ENCODE data around the gene PARVB. TPM values are rescaled to one million over a fixed set of nuclear protein-coding genes. Genes with fewer than 3 reads are reported as not detected.

PARVB gene
- total RNA-seq, 1 donor from 2014 or later = 49.3 TPM

DNA sequence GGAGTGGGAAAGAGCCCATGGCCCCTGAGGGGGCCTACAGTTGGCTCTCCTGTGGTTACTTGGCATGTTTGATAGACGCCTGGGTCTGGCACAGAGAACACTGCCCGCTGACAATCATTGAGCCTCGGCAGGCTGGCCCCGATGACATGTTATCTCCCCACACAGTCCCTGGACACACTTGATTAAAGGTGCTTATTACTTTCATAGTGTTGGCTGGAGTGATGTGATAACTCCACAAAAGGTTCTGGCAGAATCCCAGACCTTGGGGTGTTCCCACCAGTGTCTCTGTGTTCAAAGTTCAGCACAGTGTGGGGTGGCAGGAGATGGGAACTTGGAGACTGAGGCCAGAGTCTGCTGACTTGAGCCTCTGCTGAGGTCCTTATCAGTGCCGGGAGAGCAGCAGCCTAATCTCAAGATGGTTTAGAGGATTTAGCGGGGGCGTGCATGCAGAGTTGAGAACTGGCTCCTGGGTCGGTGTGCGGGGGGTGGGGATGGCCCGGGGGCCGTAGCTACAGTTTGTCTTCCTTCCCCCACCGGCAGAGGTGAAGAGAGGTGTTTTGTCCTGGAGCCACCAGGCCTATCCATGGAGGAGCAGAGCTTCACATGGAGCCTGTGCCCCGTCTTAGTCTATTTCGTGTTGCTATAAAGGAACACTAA lies 22.5 kb downstream of the PARVB start:
- no peak overlapping the region for H3K4me3 ChIP-seq
- intact Hi-C loops (cut with DNase I) = no loop called here
- DNase-seq (no peak), ATAC-seq (peak; percentile 24)
- H3K9me3 ChIP-seq = no peaks in the 10 kb centered on the region
- H3K27me3 ChIP-seq = no peaks in the 10 kb centered on the region
- H3K36me3 ChIP-seq = no peaks in the 10 kb centered on the region
- TF ChIP-seq, protein P1, sequence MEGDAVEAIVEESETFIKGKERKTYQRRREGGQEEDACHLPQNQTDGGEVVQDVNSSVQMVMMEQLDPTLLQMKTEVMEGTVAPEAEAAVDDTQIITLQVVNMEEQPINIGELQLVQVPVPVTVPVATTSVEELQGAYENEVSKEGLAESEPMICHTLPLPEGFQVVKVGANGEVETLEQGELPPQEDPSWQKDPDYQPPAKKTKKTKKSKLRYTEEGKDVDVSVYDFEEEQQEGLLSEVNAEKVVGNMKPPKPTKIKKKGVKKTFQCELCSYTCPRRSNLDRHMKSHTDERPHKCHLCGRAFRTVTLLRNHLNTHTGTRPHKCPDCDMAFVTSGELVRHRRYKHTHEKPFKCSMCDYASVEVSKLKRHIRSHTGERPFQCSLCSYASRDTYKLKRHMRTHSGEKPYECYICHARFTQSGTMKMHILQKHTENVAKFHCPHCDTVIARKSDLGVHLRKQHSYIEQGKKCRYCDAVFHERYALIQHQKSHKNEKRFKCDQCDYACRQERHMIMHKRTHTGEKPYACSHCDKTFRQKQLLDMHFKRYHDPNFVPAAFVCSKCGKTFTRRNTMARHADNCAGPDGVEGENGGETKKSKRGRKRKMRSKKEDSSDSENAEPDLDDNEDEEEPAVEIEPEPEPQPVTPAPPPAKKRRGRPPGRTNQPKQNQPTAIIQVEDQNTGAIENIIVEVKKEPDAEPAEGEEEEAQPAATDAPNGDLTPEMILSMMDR (IDR thresholded peaks at IDR 0.05) = no peak
- H3K27ac ChIP-seq = no peak overlapping the region
- H3K4me1 ChIP-seq = no peaks in the 10 kb centered on the region

DNA sequence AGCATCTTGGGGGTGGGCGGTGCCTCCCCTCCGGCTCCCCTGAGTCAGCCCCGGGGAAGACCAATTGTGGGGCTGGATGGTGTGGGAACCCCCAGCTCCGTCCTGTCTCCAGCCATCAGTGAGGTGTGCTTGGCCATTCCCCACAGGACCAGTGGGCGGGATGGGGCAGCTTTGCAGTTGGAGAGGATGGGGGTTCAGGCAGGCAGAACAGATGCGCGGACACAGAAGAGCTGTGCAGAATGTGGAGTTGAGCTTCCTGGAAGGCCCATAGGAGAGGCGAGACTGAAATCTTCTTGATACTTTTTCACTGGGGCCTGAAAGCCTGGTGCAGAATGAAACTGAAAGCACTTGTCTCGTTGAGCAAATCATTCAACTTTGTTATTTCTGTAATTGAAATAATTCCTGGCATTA lies 23.8 kb downstream of the PARVB start:
- TF ChIP-seq, protein P1 (IDR thresholded peaks at IDR 0.05) = no peak
- intact Hi-C loops (cut with DNase I) = no loop called here
- Histone ChIP-seq H3K36me3 (no peaks in the 10 kb centered on the region), H3K9me3 (no peaks in the 10 kb centered on the region), H3K27ac (no peak overlapping the region), H3K4me1 (no peaks in the 10 kb centered on the region), H3K27me3 (no peaks in the 10 kb centered on the region), H3K4me3 (no peak overlapping the region)
- DNase-seq (no peak), ATAC-seq (no peak)

DNA sequence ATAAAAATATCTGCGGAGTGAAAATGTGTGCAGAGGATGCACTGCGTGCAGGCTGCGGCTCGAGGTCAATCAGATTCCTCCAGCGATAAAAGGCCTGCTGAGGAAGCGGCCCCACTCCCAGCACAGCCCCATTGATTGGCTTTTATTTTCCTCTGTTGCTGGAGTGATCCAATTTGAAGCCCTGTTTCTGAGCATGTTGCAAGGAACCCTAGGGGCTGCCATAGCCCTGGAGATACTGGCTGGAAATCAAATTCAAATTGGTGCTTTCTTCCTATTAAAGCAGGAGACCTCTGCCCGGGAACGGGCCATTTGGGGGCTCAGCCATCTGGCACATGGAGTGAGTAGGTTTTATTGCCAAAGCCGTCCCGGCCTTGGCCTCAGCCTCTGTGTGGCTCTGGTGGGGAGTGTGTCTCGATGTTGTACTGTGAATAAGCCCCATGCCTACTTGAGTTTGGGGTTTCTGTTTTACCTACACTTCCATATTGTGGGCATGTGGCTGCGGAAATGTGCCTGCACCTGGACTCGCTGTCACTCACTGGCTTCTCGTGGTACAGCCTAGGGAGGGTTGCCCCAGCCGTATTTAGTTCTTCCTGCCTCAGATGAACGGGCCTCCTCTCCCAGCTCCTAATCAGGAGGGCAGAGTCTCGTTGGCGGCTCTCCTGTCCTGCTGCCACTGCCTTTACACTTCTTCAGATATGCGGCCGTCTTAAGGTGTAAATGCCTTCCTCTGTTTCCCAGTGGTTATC lies 25.6 kb downstream of the PARVB start:
- TF ChIP-seq, protein P1 (IDR thresholded peaks at IDR 0.05) = no peak
- H3K27me3 ChIP-seq = no peaks in the 10 kb centered on the region
- H3K36me3 ChIP-seq = no peaks in the 10 kb centered on the region
- peak overlapping the region; percentile 18 for H3K27ac ChIP-seq
- no peaks in the 10 kb centered on the region for H3K9me3 ChIP-seq
- DNase-seq = no peak
- no peak for ATAC-seq
- intact Hi-C loops (cut with DNase I) = no loop called here
- no peaks in the 10 kb centered on the region for H3K4me1 ChIP-seq
- H3K4me3 ChIP-seq = no peak overlapping the region

DNA sequence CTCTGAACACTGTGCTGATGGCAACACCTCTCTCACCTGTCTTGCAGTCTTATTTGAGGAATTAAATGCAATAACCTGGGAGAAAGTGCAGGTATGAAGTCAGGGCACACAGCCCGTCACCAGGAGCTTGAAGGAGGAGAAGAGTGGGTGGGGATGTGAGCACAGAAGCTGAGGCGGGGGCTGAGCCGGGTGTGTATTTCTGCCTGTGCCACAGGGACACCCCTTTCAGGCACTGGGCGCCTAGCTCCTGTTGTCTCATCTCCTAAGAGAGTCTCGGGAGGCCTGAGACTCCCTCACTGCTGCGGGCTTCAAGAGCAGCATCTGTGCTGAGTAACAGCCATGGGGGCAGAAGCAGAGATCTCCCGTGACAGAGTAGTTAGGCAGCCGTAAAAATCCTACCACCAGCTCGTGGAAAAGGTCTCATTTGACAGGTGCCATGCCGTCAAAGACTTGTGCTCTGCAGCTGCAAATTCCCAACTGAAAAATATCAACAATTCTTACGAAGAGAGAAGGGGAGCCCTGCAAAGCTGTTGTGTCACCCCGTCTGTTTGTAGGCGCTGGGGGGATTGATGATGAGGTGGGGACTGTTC lies 26.8 kb downstream of the PARVB start:
- ATAC-seq (no peak), DNase-seq (no peak)
- H3K4me3 ChIP-seq = no peak overlapping the region
- H3K36me3 ChIP-seq = no peaks in the 10 kb centered on the region
- TF ChIP-seq, protein P1 (IDR thresholded peaks at IDR 0.05) = no peak
- H3K27me3 ChIP-seq = no peaks in the 10 kb centered on the region
- intact Hi-C loops (cut with DNase I) = no loop called here
- peak overlapping the region; percentile 24 for H3K27ac ChIP-seq
- no peaks in the 10 kb centered on the region for H3K4me1 ChIP-seq
- no peaks in the 10 kb centered on the region for H3K9me3 ChIP-seq

DNA sequence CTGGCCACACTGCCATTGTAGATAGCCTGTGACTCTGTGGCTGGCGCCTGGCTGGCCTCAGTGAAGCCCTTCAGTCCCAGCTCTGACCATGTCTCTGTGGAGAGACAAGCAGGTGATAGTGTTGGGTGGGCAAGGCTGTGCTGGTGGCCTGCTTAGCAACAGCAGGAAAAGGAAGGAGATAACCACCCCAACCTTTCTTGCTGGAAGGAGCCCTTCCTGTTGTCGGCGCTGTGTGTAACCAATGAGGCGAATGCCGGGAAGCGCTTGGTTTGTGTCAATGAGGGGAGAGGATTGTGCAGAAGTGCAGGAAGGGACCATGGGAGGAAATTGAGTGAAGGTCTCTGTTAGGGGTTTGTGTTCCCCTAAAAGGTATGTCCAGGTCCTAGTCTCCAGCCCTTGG lies 27.3 kb downstream of the PARVB start:
- DNase-seq = no peak

More for the DNA sequence above, 27.3 kb downstream of the PARVB start:
- intact Hi-C loops (cut with DNase I) = no loop called here
- H3K4me3 ChIP-seq = no peak overlapping the region
- TF ChIP-seq, protein P1 (IDR thresholded peaks at IDR 0.05) = no peak
- peak overlapping the region; percentile 24 for H3K27ac ChIP-seq
- no peak for ATAC-seq
- H3K36me3 ChIP-seq = no peaks in the 10 kb centered on the region
- no peaks in the 10 kb centered on the region for H3K9me3 ChIP-seq
- no peaks in the 10 kb centered on the region for H3K4me1 ChIP-seq
- no peaks in the 10 kb centered on the region for H3K27me3 ChIP-seq

Data from upper lobe of right lung (tissue), 1 donor.